Fibroblast of pulmonary artery (primary cell): ENCODE data around the gene HDAC10.

ENCODE experiments used
- DNase-seq: peaks from one replicate; pipeline ENCODE4 v3.0.0-alpha.2; 2010; ENCODE audit warnings: low read depth
- H3K4me3 ChIP-seq: replicated peaks from 2 replicates; pipeline ENCODE4 v1.5.1; 2011; ENCODE audit warnings: low read depth, mild to moderate bottlenecking, control low read depth, low read length, moderate library complexity
- TF ChIP-seq, protein P1 (sequence below): IDR thresholded peaks from 2 replicates; pipeline ENCODE4 v1.5.1; 2011; ENCODE audit warnings: mild to moderate bottlenecking, control low read depth, low read length, inconsistent platforms; ENCODE audit errors: missing control alignments

HDAC10 gene

DNA sequence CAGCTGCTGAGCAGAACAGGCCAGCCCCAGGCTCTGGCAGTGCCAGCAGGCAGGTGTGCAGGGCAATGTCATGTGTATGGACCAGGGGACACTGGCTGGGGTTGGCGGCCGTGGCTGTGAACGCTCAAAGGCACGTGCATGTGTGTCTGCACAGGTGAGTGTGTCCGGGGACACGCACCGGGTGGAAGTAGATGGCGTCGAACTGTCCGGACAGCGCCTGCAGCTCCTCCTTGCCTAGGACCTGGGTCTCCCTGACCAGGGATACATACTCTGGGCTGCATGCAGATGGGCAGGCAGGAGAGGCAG, 863 bp downstream of the HDAC10 start:
- peak overlapping the region; percentile 72 for H3K4me3 ChIP-seq
- TF ChIP-seq, protein P1, sequence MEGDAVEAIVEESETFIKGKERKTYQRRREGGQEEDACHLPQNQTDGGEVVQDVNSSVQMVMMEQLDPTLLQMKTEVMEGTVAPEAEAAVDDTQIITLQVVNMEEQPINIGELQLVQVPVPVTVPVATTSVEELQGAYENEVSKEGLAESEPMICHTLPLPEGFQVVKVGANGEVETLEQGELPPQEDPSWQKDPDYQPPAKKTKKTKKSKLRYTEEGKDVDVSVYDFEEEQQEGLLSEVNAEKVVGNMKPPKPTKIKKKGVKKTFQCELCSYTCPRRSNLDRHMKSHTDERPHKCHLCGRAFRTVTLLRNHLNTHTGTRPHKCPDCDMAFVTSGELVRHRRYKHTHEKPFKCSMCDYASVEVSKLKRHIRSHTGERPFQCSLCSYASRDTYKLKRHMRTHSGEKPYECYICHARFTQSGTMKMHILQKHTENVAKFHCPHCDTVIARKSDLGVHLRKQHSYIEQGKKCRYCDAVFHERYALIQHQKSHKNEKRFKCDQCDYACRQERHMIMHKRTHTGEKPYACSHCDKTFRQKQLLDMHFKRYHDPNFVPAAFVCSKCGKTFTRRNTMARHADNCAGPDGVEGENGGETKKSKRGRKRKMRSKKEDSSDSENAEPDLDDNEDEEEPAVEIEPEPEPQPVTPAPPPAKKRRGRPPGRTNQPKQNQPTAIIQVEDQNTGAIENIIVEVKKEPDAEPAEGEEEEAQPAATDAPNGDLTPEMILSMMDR, result no peak
- DNase-seq, result no peak

DNA sequence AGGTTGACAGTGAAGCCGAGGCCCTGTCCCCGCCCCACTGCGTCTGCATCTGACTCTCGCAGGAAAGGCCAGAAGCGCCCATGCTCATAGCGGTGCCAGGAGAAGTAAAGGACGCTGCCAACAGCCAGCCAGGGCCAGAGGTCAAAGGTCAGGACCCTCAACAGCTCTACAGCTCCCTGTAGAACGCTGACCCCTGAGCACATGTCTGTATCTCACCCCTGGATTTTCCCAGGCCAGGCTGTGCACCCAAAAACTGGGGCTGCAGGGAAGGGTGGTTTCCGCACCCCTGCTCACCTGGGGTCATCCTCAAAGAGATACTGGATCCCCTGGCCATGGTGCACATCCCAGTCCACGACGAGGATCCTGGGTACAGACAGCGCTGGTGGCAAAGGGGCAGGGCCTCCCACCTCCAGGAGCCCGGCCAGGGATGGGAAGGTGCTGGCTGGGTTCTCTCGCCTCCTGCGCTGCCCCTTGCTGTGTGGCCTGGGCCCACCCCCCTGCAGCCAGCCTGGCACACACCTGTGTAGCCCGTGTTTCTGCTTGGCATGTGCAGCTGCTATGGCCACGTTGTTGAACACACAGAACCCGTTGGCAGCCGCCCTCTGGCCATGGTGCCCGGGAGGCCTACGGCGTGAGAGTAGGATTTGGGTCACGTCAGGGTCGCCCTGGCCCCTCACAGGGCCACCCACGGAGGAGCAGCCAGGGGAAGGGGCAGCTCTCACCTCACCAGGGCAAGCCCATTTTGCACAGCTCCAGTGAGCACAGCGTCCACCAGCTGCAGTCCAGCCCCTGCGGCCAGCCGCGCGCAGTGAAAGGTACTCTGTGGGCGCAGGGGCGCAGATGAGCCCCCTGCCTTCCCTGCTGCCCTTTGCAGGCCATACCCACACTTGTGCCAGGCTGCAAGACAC, 1.5 kb downstream of the HDAC10 start:
- H3K4me3 ChIP-seq, result peak overlapping the region; percentile 72
- DNase-seq, result no peak
- TF ChIP-seq, protein P1, result no peak

- no peak overlapping the region for H3K4me3 ChIP-seq
Measured at GRCh38 chr22:50248196-50249081, 2.6 kb downstream of the HDAC10 start.

GRCh38 chr22:50247748-50248147, 3.3 kb downstream of the HDAC10 start:
- H3K4me3 ChIP-seq, result no peak overlapping the region
- TF ChIP-seq, protein P1, result no peak
- DNase-seq, result peak; percentile 75

More at GRCh38 chr22:50248196-50249081, 2.6 kb downstream of the HDAC10 start:
- no peak for DNase-seq
- TF ChIP-seq, protein P1, result no peak

- DNase-seq, result no peak
- TF ChIP-seq, protein P1, result no peak
- H3K4me3 ChIP-seq, result no peak overlapping the region
Measured at GRCh38 chr22:50246242-50247175, 4.6 kb downstream of the HDAC10 start.
